Neural progenitor cell (in vitro differentiated cells): ENCODE measurements around the gene FOXK1. TPM values are rescaled to one million over a fixed set of nuclear protein-coding genes. Genes with fewer than 3 reads are reported as not detected.
A peak's percentile ranks its signal among the peaks of the same experiment; 100 is the strongest.
"Not testable (repeated sequence)": the region's sequence is repeated elsewhere in the genome, so short reads cannot be mapped to it uniquely, and the experiment has no call there.

ENCODE experiments used
- DNase-seq: peaks from one replicate; pipeline ENCODE4 v3.0.0-alpha.2; 2016; ENCODE audit warnings: low spot score
- H2AFZ ChIP-seq: fragments of 200-600 bp; sonication (generic); replicated peaks from 2 replicates; pipeline ENCODE4 v1.6.1; 2016; ENCODE audit warnings: antibody characterized with exemption
- H3F3A ChIP-seq: fragments of 200-600 bp; sonication (generic); 2 replicates; pipeline ENCODE4 v1.6.1; 2016; ENCODE audit warnings: antibody characterized with exemption, low read depth
- H3K27ac ChIP-seq: fragments of 200-600 bp; sonication (generic); 2 replicates; pipeline ENCODE4 v1.5.1; 2016; ENCODE audit warnings: mild to moderate bottlenecking
- H3K27me3 ChIP-seq: fragments of 200-600 bp; sonication (generic); 2 replicates; pipeline ENCODE4 v1.6.1; 2016; ENCODE audit warnings: mild to moderate bottlenecking, moderate library complexity
- H3K36me3 ChIP-seq: fragments of 200-600 bp; sonication (generic); 2 replicates; pipeline ENCODE4 v1.5.1; 2016
- H3K4me1 ChIP-seq: fragments of 200-600 bp; sonication (generic); 2 replicates; pipeline ENCODE4 v1.6.1; 2016; ENCODE audit warnings: mixed run types
- H3K4me2 ChIP-seq: fragments of 200-600 bp; sonication (generic); 2 replicates; pipeline ENCODE4 v1.6.1; 2016
- H3K4me3 ChIP-seq: fragments of 200-600 bp; sonication (generic); 2 replicates; pipeline ENCODE4 v1.5.1; 2016
- H3K79me2 ChIP-seq: fragments of 200-600 bp; sonication (generic); 2 replicates; pipeline ENCODE4 v1.6.1; 2016; ENCODE audit warnings: low read depth
- H3K9ac ChIP-seq: fragments of 200-600 bp; sonication (generic); 2 replicates; pipeline ENCODE4 v1.6.1; 2016
- H3K9me3 ChIP-seq: fragments of 200-600 bp; sonication (generic); 2 replicates; pipeline ENCODE4 v1.5.1; 2016; ENCODE audit warnings: low read depth
- H4K20me1 ChIP-seq: fragments of 200-600 bp; sonication (generic); 2 replicates; pipeline ENCODE4 v1.6.1; 2016; ENCODE audit warnings: low read depth
- H3K27ac Mint-ChIP-seq: 3 replicates; pipeline ENCODE4 v1.8.0; 2021; ENCODE audit warnings: mixed read lengths
- H3K27me3 Mint-ChIP-seq: 2 replicates; pipeline ENCODE4 v1.8.0; 2022; ENCODE audit warnings: low read depth, mild to moderate bottlenecking, inconsistent platforms, moderate library complexity, mixed read lengths; ENCODE audit not compliant: insufficient read depth
- H3K36me3 Mint-ChIP-seq: 3 replicates; pipeline ENCODE4 v1.8.0; 2021; ENCODE audit warnings: mixed read lengths
- H3K4me1 Mint-ChIP-seq: 3 replicates; pipeline ENCODE4 v1.8.0; 2021; ENCODE audit warnings: mixed read lengths
- H3K4me3 Mint-ChIP-seq: 3 replicates; pipeline ENCODE4 v1.8.0; 2021; ENCODE audit warnings: mild to moderate bottlenecking, moderate library complexity, mixed read lengths
- H3K9me3 Mint-ChIP-seq: 3 replicates; pipeline ENCODE4 v1.8.0; 2020; ENCODE audit warnings: mixed read lengths
- EZH2 ChIP-seq: fragments of 200-600 bp; sonication (generic); IDR thresholded peaks from 2 replicates; pipeline ENCODE4 v1.6.1; 2017; ENCODE audit warnings: antibody characterized with exemption, mild to moderate bottlenecking, moderate library complexity
- EZH2phosphoT487 ChIP-seq: fragments of 200-600 bp; sonication (generic); IDR thresholded peaks from 2 replicates; pipeline ENCODE4 v1.6.1; 2017; ENCODE audit warnings: antibody characterized with exemption
- total RNA-seq: library from RNA; depleted of rRNA; stranded (reverse); fragments of >200 nt; gene quantifications from 2 replicates; pipeline ENCODE4 v1.2.3, GENCODE V29; 2015; ENCODE audit warnings: low replicate concordance
- TF ChIP-seq, protein P1 (sequence below): fragments of 200-600 bp; sonication (generic); IDR thresholded peaks from 2 replicates; pipeline ENCODE4 v1.5.1; 2017; ENCODE audit warnings: antibody characterized with exemption, mild to moderate bottlenecking

Gene FOXK1
- total RNA-seq, 1 donor from 2014 or later = 11.1 TPM

GRCh38 chr7:4675771-4676367 is 6.2 kb upstream of the FOXK1 start:
- Mint-ChIP-seq H3K4me3 (no peak overlapping the region), H3K9me3 (peaks cover 16% of the 10 kb centered on the region), H3K27ac (no peak overlapping the region), H3K4me1 (no peaks in the 10 kb centered on the region), H3K36me3 (no peaks in the 10 kb centered on the region), H3K27me3 (peaks cover 13% of the 10 kb centered on the region)
- TF ChIP-seq EZH2 = no peak
- Histone ChIP-seq H4K20me1 (no peaks in the 10 kb centered on the region), H3F3A (no peaks in the 10 kb centered on the region), H3K36me3 (no peaks in the 10 kb centered on the region), H3K9me3 (peaks cover 5% of the 10 kb centered on the region), H3K9ac (no peak overlapping the region), H3K27me3 (peaks cover 67% of the 10 kb centered on the region), H3K4me1 (no peaks in the 10 kb centered on the region), H3K4me3 (no peak overlapping the region), H3K4me2 (no peak overlapping the region), H2AFZ (no peak overlapping the region), H3K79me2 (no peaks in the 10 kb centered on the region), H3K27ac (no peak overlapping the region)
- DNase-seq = no peak

- not testable (repeated sequence) for H3K36me3 ChIP-seq, H3K79me2 ChIP-seq, H3K4me3 ChIP-seq, H3K9ac ChIP-seq, DNase-seq, H3K9me3 ChIP-seq, H4K20me1 ChIP-seq, H3K4me2 ChIP-seq, H3F3A ChIP-seq, H3K4me1 Mint-ChIP-seq, H3K36me3 Mint-ChIP-seq, H2AFZ ChIP-seq, H3K4me1 ChIP-seq, H3K27ac ChIP-seq, H3K4me3 Mint-ChIP-seq, H3K9me3 Mint-ChIP-seq
- Mint-ChIP-seq H3K27me3 (peaks cover 12% of the 10 kb centered on the region), H3K27ac (peak overlapping the region; percentile 13)
- peaks cover 65% of the 10 kb centered on the region for H3K27me3 ChIP-seq
Measured at GRCh38 chr7:4677518-4677917, 4.6 kb upstream of the FOXK1 start.

- no peak overlapping the region for H3K9ac ChIP-seq
- no peaks in the 10 kb centered on the region for H3K9me3 ChIP-seq
- peak overlapping the region; percentile 94 for H3K27ac Mint-ChIP-seq
- H3K36me3 Mint-ChIP-seq = peaks cover 3% of the 10 kb centered on the region
- peak overlapping the region; percentile 90 for H3K4me3 Mint-ChIP-seq
- H3K4me2 ChIP-seq = no peak overlapping the region
- no peak overlapping the region for H2AFZ ChIP-seq
- no peak overlapping the region for H3K27ac ChIP-seq
- peaks cover 39% of the 10 kb centered on the region for H4K20me1 ChIP-seq
- DNase-seq = no peak
- no peak overlapping the region for H3K4me3 ChIP-seq
- no peaks in the 10 kb centered on the region for H3K9me3 Mint-ChIP-seq
- H3K4me1 ChIP-seq = peaks cover 12% of the 10 kb centered on the region
- peaks cover 14% of the 10 kb centered on the region for H3K27me3 Mint-ChIP-seq
- peaks cover 39% of the 10 kb centered on the region for H3K79me2 ChIP-seq
- TF ChIP-seq EZH2 = no peak
- no peaks in the 10 kb centered on the region for H3F3A ChIP-seq
- peaks cover 55% of the 10 kb centered on the region for H3K27me3 ChIP-seq
- no peaks in the 10 kb centered on the region for H3K36me3 ChIP-seq
- peaks cover 21% of the 10 kb centered on the region for H3K4me1 Mint-ChIP-seq
Measured at GRCh38 chr7:4681218-4681851, 760 bp upstream of the FOXK1 start.

GRCh38 chr7:4682621-4683042 is 537 bp downstream of the FOXK1 start:
- Mint-ChIP-seq H3K36me3 (peaks cover 3% of the 10 kb centered on the region), H3K9me3 (no peaks in the 10 kb centered on the region), H3K27ac (no peak overlapping the region), H3K4me3 (peak overlapping the region; percentile 90), H3K4me1 (peaks cover 25% of the 10 kb centered on the region), H3K27me3 (peaks cover 11% of the 10 kb centered on the region)
- peaks cover 52% of the 10 kb centered on the region for H4K20me1 ChIP-seq
- H3K79me2 ChIP-seq = peaks cover 52% of the 10 kb centered on the region
- H3K27me3 ChIP-seq = peaks cover 42% of the 10 kb centered on the region
- H3K4me1 ChIP-seq = peaks cover 12% of the 10 kb centered on the region
- no peaks in the 10 kb centered on the region for H3K9me3 ChIP-seq
- no peaks in the 10 kb centered on the region for H3F3A ChIP-seq
- H3K36me3 ChIP-seq = no peaks in the 10 kb centered on the region
- H3K4me2 ChIP-seq = peak overlapping the region; percentile 100
- TF ChIP-seq, protein P1, sequence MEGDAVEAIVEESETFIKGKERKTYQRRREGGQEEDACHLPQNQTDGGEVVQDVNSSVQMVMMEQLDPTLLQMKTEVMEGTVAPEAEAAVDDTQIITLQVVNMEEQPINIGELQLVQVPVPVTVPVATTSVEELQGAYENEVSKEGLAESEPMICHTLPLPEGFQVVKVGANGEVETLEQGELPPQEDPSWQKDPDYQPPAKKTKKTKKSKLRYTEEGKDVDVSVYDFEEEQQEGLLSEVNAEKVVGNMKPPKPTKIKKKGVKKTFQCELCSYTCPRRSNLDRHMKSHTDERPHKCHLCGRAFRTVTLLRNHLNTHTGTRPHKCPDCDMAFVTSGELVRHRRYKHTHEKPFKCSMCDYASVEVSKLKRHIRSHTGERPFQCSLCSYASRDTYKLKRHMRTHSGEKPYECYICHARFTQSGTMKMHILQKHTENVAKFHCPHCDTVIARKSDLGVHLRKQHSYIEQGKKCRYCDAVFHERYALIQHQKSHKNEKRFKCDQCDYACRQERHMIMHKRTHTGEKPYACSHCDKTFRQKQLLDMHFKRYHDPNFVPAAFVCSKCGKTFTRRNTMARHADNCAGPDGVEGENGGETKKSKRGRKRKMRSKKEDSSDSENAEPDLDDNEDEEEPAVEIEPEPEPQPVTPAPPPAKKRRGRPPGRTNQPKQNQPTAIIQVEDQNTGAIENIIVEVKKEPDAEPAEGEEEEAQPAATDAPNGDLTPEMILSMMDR = no peak
- no peak for TF ChIP-seq EZH2
- no peak for TF ChIP-seq EZH2phosphoT487
- H3K4me3 ChIP-seq = peak overlapping the region; percentile 89
- H3K27ac ChIP-seq = no peak overlapping the region
- H3K9ac ChIP-seq = peak overlapping the region; percentile 60
- DNase-seq = no peak
- H2AFZ ChIP-seq = no peak overlapping the region
